WI38 (cell line): ENCODE measurements around the gene PDCD1.
"Not testable (repeated sequence)": the region's sequence is repeated elsewhere in the genome, so short reads cannot be mapped to it uniquely, and the experiment has no call there.

ENCODE experiments used
- H3K4me3 ChIP-seq: 2 replicates; pipeline ENCODE4 v1.5.1; 2011; ENCODE audit warnings: low read depth, mild to moderate bottlenecking, control low read depth, low read length
- CTCF ChIP-seq: IDR thresholded peaks from 2 replicates; pipeline ENCODE4 v1.5.1; 2012; ENCODE audit warnings: low read depth, mild to moderate bottlenecking, control low read depth, low read length

Gene PDCD1

GRCh38 chr2:241821460-241822263, 37.0 kb downstream of the PDCD1 start:
- no peak for TF ChIP-seq CTCF
- no peak overlapping the region for H3K4me3 ChIP-seq

GRCh38 chr2:241820625-241821384, 37.9 kb downstream of the PDCD1 start:
- no peak for TF ChIP-seq CTCF

GRCh38 chr2:241819947-241820624, 38.6 kb downstream of the PDCD1 start:
- H3K4me3 ChIP-seq, result not testable (repeated sequence)

More at GRCh38 chr2:241820625-241821384, 37.9 kb downstream of the PDCD1 start:
- no peak overlapping the region for H3K4me3 ChIP-seq

GRCh38 chr2:241818943-241819270, 39.8 kb downstream of the PDCD1 start:
- no peak for TF ChIP-seq CTCF
- H3K4me3 ChIP-seq, result no peak overlapping the region

GRCh38 chr2:241818229-241818942, 40.3 kb downstream of the PDCD1 start:
- H3K4me3 ChIP-seq, result no peak overlapping the region
- no peak for TF ChIP-seq CTCF

- not testable (repeated sequence) for H3K4me3 ChIP-seq
These were observed 40.9 kb downstream of the PDCD1 start for GRCh38 chr2:241817821-241818215.

GRCh38 chr2:241817126-241817820, 41.4 kb downstream of the PDCD1 start:
- no peak overlapping the region for H3K4me3 ChIP-seq
- no peak for TF ChIP-seq CTCF
